Vagina (tissue), 2 donors: ENCODE results near the gene KIF21B.

Experiments used
- POLR2A ChIP-seq, 2 donors: fragments of 450-650 bp; IDR thresholded peaks; one replicate each; pipeline ENCODE4 v1.6.1; 2017; ENCODE audit warnings: antibody characterized with exemption in 2 of 2, mild to moderate bottlenecking in 2 of 2, moderate library complexity in 2 of 2
- TF ChIP-seq, protein P1 (sequence below), 3 experiments: fragments of 450-650 bp in 2 of 3; fragments of 200-600 bp in 1 of 3; sonication (generic) in 1 of 3; IDR thresholded peaks; one replicate each; pipeline ENCODE4 v1.5.1; 2017 to 2019; ENCODE audit warnings: antibody characterized with exemption in 3 of 3, mild to moderate bottlenecking in 2 of 3, moderate library complexity in 2 of 3

DNA sequence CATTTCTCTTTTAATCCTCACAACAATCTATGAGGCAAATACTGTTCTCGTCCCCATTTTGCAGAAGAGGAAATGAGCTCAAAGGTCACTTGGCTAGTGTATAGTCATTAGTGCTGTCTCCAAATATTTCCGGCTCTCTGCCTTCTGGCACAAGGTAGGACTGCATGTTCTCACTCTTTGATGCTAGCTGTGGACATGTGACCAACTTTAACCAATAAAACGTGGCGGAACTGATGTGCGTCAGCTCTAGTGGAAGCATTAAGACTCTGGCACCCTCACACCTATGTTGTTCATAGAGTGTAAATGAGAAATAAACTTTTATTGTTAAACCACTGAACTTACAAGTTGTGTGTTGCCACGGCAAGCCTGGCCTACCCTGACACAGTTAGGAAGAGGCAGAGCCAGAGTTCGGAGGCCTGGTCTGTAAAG, 5.0 kb upstream of the KIF21B start:
- TF ChIP-seq, protein P1, sequence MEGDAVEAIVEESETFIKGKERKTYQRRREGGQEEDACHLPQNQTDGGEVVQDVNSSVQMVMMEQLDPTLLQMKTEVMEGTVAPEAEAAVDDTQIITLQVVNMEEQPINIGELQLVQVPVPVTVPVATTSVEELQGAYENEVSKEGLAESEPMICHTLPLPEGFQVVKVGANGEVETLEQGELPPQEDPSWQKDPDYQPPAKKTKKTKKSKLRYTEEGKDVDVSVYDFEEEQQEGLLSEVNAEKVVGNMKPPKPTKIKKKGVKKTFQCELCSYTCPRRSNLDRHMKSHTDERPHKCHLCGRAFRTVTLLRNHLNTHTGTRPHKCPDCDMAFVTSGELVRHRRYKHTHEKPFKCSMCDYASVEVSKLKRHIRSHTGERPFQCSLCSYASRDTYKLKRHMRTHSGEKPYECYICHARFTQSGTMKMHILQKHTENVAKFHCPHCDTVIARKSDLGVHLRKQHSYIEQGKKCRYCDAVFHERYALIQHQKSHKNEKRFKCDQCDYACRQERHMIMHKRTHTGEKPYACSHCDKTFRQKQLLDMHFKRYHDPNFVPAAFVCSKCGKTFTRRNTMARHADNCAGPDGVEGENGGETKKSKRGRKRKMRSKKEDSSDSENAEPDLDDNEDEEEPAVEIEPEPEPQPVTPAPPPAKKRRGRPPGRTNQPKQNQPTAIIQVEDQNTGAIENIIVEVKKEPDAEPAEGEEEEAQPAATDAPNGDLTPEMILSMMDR (IDR thresholded peaks at IDR 0.05): no peak
- no peak for TF ChIP-seq POLR2A (IDR thresholded peaks at IDR 0.05)
